GM19025 (cell line): ENCODE results near the gene ZNF865.
A peak's percentile ranks its signal among the peaks of the same experiment; 100 is the strongest.

Experiments used
- ATAC-seq: cut with Tn5 transposase; IDR thresholded peaks from one replicate; pipeline ENCODE4 v1.9.1; 2021; ENCODE audit warnings: mild to moderate bottlenecking, low read depth, moderate library complexity; ENCODE audit not compliant: unreplicated experiment

ZNF865 gene

GRCh38 chr19:55622242-55622969 is 17.0 kb downstream of the ZNF865 start:
- no peak for ATAC-seq

GRCh38 chr19:55623130-55623529 is 17.7 kb downstream of the ZNF865 start:
- ATAC-seq: no peak

GRCh38 chr19:55623561-55623960 is 18.1 kb downstream of the ZNF865 start:
- no peak for ATAC-seq

- ATAC-seq: peak; percentile 45
Measured at GRCh38 chr19:55624109-55625003, 18.9 kb downstream of the ZNF865 start, which contains the start of gene ZNF784. Gene ZNF784 (minus strand): TSS chr19:55624566. CDS start chr19:55624561, 5 bp downstream.

GRCh38 chr19:55625004-55625326 is 19.5 kb downstream of the ZNF865 start:
- no peak for ATAC-seq

GRCh38 chr19:55626350-55626749 is 20.9 kb downstream of the ZNF865 start:
- no peak for ATAC-seq

- no peak for ATAC-seq
Measured at GRCh38 chr19:55632463-55632834, 27.0 kb downstream of the ZNF865 start.

GRCh38 chr19:55633861-55634260 is 28.4 kb downstream of the ZNF865 start:
- ATAC-seq: no peak

- ATAC-seq: no peak
Measured at GRCh38 chr19:55635334-55635717, 29.9 kb downstream of the ZNF865 start.

GRCh38 chr19:55635856-55636440 is 30.5 kb downstream of the ZNF865 start:
- ATAC-seq: no peak

- no peak for ATAC-seq
Measured at GRCh38 chr19:55636723-55637122, 31.3 kb downstream of the ZNF865 start.

GRCh38 chr19:55637534-55637933 is 32.1 kb downstream of the ZNF865 start:
- no peak for ATAC-seq

GRCh38 chr19:55638864-55639359 is 33.5 kb downstream of the ZNF865 start:
- ATAC-seq: no peak

- no peak for ATAC-seq
Measured at GRCh38 chr19:55640043-55640576, 34.7 kb downstream of the ZNF865 start.

GRCh38 chr19:55640577-55641425 is 35.4 kb downstream of the ZNF865 start, which contains the start of gene ZNF580:
Gene ZNF580 (plus strand): TSS chr19:55641002. CDS start chr19:55642509, 1,507 bp downstream.
- ATAC-seq: peak; percentile 32

- ATAC-seq: no peak
Measured at GRCh38 chr19:55641426-55642152, 36.1 kb downstream of the ZNF865 start.

- no peak for ATAC-seq
Measured at GRCh38 chr19:55642153-55643002, 36.9 kb downstream of the ZNF865 start.
